Breast epithelium (tissue), 3 donors: ENCODE results near the gene LRRC9.

Experiments
- POLR2AphosphoS5 ChIP-seq, 3 donors: sonication (generic); formaldehyde crosslinking; IDR thresholded peaks; one replicate each; pipeline ENCODE4 v1.6.1; 2017; ENCODE audit warnings: antibody characterized with exemption in 3 of 3
- TF ChIP-seq, protein P1 (sequence below), 3 donors: fragments of 450-650 bp; IDR thresholded peaks; one replicate each; pipeline ENCODE4 v1.5.1; 2016 to 2017; ENCODE audit warnings: antibody characterized with exemption in 3 of 3, mild to moderate bottlenecking in 3 of 3, moderate library complexity in 3 of 3

DNA sequence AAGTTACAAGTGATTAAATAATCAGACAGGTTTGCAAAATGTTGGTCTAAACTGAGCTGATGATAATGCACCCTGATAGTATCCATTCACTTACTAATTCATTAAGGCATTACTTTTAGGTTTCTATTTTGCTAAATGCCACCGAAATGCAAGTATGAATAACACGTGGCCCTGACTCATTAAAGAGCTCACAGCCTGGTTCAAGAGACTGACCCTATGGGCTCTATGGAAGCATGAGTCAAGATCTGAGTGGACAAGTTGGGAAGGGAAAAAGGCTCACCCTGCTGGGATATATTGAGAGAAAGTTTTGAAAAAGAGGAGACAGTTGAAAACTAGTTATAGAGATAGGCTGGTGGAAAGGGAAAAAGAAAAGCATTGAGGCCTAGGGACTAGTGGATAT, 14.8 kb upstream of the LRRC9 start:
- TF ChIP-seq, protein P1, sequence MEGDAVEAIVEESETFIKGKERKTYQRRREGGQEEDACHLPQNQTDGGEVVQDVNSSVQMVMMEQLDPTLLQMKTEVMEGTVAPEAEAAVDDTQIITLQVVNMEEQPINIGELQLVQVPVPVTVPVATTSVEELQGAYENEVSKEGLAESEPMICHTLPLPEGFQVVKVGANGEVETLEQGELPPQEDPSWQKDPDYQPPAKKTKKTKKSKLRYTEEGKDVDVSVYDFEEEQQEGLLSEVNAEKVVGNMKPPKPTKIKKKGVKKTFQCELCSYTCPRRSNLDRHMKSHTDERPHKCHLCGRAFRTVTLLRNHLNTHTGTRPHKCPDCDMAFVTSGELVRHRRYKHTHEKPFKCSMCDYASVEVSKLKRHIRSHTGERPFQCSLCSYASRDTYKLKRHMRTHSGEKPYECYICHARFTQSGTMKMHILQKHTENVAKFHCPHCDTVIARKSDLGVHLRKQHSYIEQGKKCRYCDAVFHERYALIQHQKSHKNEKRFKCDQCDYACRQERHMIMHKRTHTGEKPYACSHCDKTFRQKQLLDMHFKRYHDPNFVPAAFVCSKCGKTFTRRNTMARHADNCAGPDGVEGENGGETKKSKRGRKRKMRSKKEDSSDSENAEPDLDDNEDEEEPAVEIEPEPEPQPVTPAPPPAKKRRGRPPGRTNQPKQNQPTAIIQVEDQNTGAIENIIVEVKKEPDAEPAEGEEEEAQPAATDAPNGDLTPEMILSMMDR (IDR thresholded peaks at IDR 0.05) = no peak
- no peak for TF ChIP-seq POLR2AphosphoS5 (IDR thresholded peaks at IDR 0.05)
